Measurements from ENCODE around the gene OSBPL10. TPM values are rescaled to one million over a fixed set of nuclear protein-coding genes. Genes with fewer than 3 reads are reported as not detected.

The OSBPL10 gene
- total and polyA plus RNA-seq, 2 of the 4 experiments (the other 2 are of a cell fraction) = 9.5 to 10.1 TPM

DNA sequence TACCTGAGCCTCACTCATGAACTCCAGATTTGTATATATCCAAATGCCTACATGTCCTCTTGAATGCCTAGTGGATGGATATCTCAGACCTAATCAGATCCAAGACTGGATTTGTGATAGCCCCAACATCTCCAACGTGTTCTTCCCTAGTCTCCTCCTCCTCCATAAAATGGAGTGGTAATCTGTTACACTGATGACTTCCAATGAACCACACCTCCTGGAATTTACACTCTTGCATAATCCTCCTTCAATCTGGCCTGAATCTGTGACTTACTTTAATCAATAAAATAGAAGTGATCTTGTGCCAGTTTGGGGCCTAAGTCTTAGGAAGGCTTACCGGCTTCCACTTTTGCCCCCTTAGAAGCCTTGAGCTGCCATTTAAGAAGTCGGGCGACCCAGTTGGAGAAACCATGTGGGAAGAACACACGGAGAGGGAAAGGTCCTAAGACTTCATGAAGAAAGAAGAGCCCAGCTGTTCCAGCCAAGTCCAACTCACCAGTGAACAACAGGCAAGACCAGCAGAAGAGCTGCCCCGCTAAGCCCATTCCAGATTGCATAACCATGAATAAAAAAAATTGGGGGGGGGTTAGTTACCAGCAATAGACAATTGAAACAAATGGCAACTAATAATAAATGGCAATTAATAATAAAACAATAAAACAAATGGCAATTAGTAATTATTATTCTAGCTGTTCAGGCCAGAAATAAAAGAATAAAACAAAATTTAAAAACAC lies 284.1 kb downstream of the OSBPL10 start:
- no peak overlapping the region for H3K27ac ChIP-seq (ENCODE audit: insufficient read depth, low read length)
- no peaks in the 10 kb centered on the region for H3K9me3 ChIP-seq (ENCODE audit: control insufficient read depth, insufficient read depth, low read length)
- H3K36me3 ChIP-seq (ENCODE audit: control insufficient read depth, insufficient read depth, low read length) = peaks cover 7% of the 10 kb centered on the region
- H2BK120ac ChIP-seq (ENCODE audit: low read depth, low read length) = no peak overlapping the region
- H2BK20ac ChIP-seq (ENCODE audit: low read depth, low read length) = no peak overlapping the region
- no peak overlapping the region for H2BK5ac ChIP-seq (ENCODE audit: low read depth, low read length, poor library complexity, severe bottlenecking)
- no peak overlapping the region for H3K4ac ChIP-seq (ENCODE audit: low read depth, low read length)
- no peaks in the 10 kb centered on the region for H3K79me1 ChIP-seq (ENCODE audit: low read depth in 1 of 2, low read length in 2 of 2)
- no peak overlapping the region for H4K8ac ChIP-seq (ENCODE audit: low read depth in 2 of 2, low read length in 2 of 2)
- TF ChIP-seq BHLHE40 (IDR thresholded peaks at IDR 0.05; ENCODE audit: low read depth, low read length) (no peak), CEBPB (IDR thresholded peaks at IDR 0.05; ENCODE audit: low read depth, low read length) (0 out of 2 replicates have a peak, but pooled peaks have one; percentile 13)
- dilution Hi-C loops (cut with HindIII; ENCODE audit: low sequenced_read_pairs, unreplicated experiment) (no loop called here), intact Hi-C loops (cut with micrococcal nuclease) (no loop called here), in situ Hi-C loops (cut with MboI; ENCODE audit: low sequenced_read_pairs) (no loop called here)
- H3K27me3 ChIP-seq (ENCODE audit: control insufficient read depth, insufficient read depth, low read length) = no peaks in the 10 kb centered on the region
- H3K9ac ChIP-seq (ENCODE audit: low read depth, low read length) = no peak overlapping the region
- H2BK15ac ChIP-seq (ENCODE audit: low read depth, low read length) = no peak overlapping the region
- no peak overlapping the region for H3K56ac ChIP-seq (ENCODE audit: extremely low read depth, insufficient read depth, low read length)
- no peak overlapping the region for H4K91ac ChIP-seq (ENCODE audit: insufficient read depth, low read depth, low read length)
- no peak overlapping the region for H4K5ac ChIP-seq (ENCODE audit: low read depth, low read length)
- no peaks in the 10 kb centered on the region; the same call in 1 of the 2 replicates for H4K20me1 ChIP-seq (ENCODE audit: insufficient read depth, low read length)
- WGBS, 2 experiments (ENCODE audit: extremely low coverage in 2 of 2, insufficient read length in 1 of 2) = 94% methylated on average over 3 of the region's 6 CpGs; no CpG with 5 or more reads in 1 of the 2 experiments
- ChIA-PET CTCF (interaction anchor here (0.6 to 1.0 kb wide), 2 partner anchors 80 to 85 kb away, joined by 3 to 6 read pairs; no protein-coding TSS in a partner anchor), POLR2A (ENCODE audit: unreplicated experiment) (no interaction called here)
- H3K4me3 ChIP-seq (ENCODE audit: insufficient read depth, low read depth, low read length) = no peak overlapping the region
- ATAC-seq (ENCODE audit: low read depth) = no peak
- DNase-seq = no peak
- no peak overlapping the region for H2AFZ ChIP-seq (replicated peaks; ENCODE audit: low read length, poor library complexity)
- no peak overlapping the region for H3K4me2 ChIP-seq (ENCODE audit: low read depth, low read length)
- no TSS peak for BruUV-seq (replicated peaks)
- H2AK5ac ChIP-seq (ENCODE audit: low read depth, low read length) = no peak overlapping the region
- no peak overlapping the region for H3K14ac ChIP-seq (replicated peaks; ENCODE audit: low read depth, low read length)
- H3K18ac ChIP-seq (ENCODE audit: low read depth, low read length) = no peak overlapping the region
- H2AK9ac ChIP-seq (replicated peaks; ENCODE audit: low read depth, low read length, poor library complexity) = no peak overlapping the region
- 0 out of 2 replicates have a peak, but pooled peaks cover 6% of the 10 kb centered on the region for H3K9me1 ChIP-seq (ENCODE audit: insufficient read depth, low read length)
- no peaks in the 10 kb centered on the region for H3K4me1 ChIP-seq (ENCODE audit: control insufficient read depth, insufficient read depth, low read length)
- no peak overlapping the region for H3K23ac ChIP-seq (ENCODE audit: low read depth, low read length)
